CD14-positive monocyte (primary cell): ENCODE data around the gene ARL15. TPM values are rescaled to one million over a fixed set of nuclear protein-coding genes. Genes with fewer than 3 reads are reported as not detected.

Experiments
- DNase-seq, 3 donors: peaks; one replicate each; pipeline ENCODE4 v3.0.0-alpha.2; 2011 to 2022
- H2AFZ ChIP-seq: 2 replicates; pipeline ENCODE4 v1.6.0; 2012; ENCODE audit warnings: mild to moderate bottlenecking, low read depth, low read length, inconsistent platforms; ENCODE audit not compliant: insufficient read depth, poor library complexity, severe bottlenecking
- H3K27ac ChIP-seq, 2 donors: 1 replicate in 1 of 2; 2 replicates in 1 of 2; pipeline ENCODE4 v1.5.1; 2012 to 2013; ENCODE audit warnings: low read length in 2 of 2, control low read depth in 1 of 2, inconsistent platforms in 1 of 2, low read depth in 1 of 2, mild to moderate bottlenecking in 1 of 2
- H3K27me3 ChIP-seq, 2 donors: one replicate each; pipeline versions ENCODE4 v1.6.0 to v1.6.1; 2011 to 2013; ENCODE audit warnings: low read length in 2 of 2; ENCODE audit not compliant: control insufficient read depth in 2 of 2, insufficient read depth in 2 of 2
- H3K36me3 ChIP-seq, 2 donors: replicated peaks in 1 of 2; 1 replicate in 1 of 2; 2 replicates in 1 of 2; pipeline versions ENCODE4 v1.5.1 to v1.6.1; 2012 to 2013; ENCODE audit warnings: low read length in 2 of 2, control low read depth in 1 of 2, inconsistent platforms in 1 of 2, mild to moderate bottlenecking in 1 of 2; ENCODE audit not compliant: insufficient read depth in 2 of 2, control insufficient read depth in 1 of 2
- H3K4me1 ChIP-seq, 2 donors: 1 replicate in 1 of 2; 2 replicates in 1 of 2; pipeline versions ENCODE4 v1.5.1 to v1.6.1; 2012 to 2013; ENCODE audit warnings: low read length in 2 of 2, control low read depth in 1 of 2, inconsistent platforms in 1 of 2, mild to moderate bottlenecking in 1 of 2, moderate library complexity in 1 of 2; ENCODE audit not compliant: insufficient read depth in 2 of 2, control insufficient read depth in 1 of 2
- H3K4me2 ChIP-seq: replicated peaks from 2 replicates; pipeline ENCODE3; 2012; ENCODE audit warnings: low read length, moderate library complexity, mild to moderate bottlenecking; ENCODE audit not compliant: poor library complexity, severe bottlenecking; ENCODE audit errors: extremely low read depth
- H3K4me3 ChIP-seq, 3 experiments: fragments of 200-600 bp in 1 of 3; sonication (generic) in 1 of 3; replicated peaks in 1 of 3; 1 replicate in 2 of 3; 2 replicates in 1 of 3; pipeline ENCODE4 v1.5.1; 2011 to 2013; ENCODE audit warnings: low read length in 3 of 3, mild to moderate bottlenecking in 3 of 3, control low read depth in 2 of 3, low read depth in 2 of 3, inconsistent platforms in 1 of 3, moderate library complexity in 1 of 3
- H3K79me2 ChIP-seq: 2 replicates; pipeline ENCODE4 v1.6.0; 2012; ENCODE audit warnings: mild to moderate bottlenecking, control low read depth, inconsistent platforms, low read length, moderate library complexity; ENCODE audit not compliant: insufficient read depth
- H3K9ac ChIP-seq: 2 replicates; pipeline ENCODE4 v1.6.0; 2017; ENCODE audit warnings: low read length, mild to moderate bottlenecking; ENCODE audit not compliant: insufficient read depth, poor library complexity, severe bottlenecking
- H3K9me3 ChIP-seq, 2 donors: replicated peaks in 1 of 2; 1 replicate in 1 of 2; 2 replicates in 1 of 2; pipeline versions ENCODE4 v1.5.1 to v1.6.1; 2012 to 2013; ENCODE audit warnings: low read length in 2 of 2, control low read depth in 1 of 2; ENCODE audit not compliant: control insufficient read depth in 1 of 2, insufficient read depth in 1 of 2
- H4K20me1 ChIP-seq: 2 replicates; pipeline ENCODE4 v1.6.0; 2012; ENCODE audit warnings: mild to moderate bottlenecking, low read length, control low read depth, moderate library complexity; ENCODE audit not compliant: insufficient read depth
- H3K27ac Mint-ChIP-seq, 7 donors: one replicate each; pipeline ENCODE4 v1.8.0; 2020; ENCODE audit warnings: mild to moderate bottlenecking in 7 of 7, mixed read lengths in 7 of 7, moderate library complexity in 6 of 7, inconsistent platforms in 2 of 7
- H3K27me3 Mint-ChIP-seq, 3 donors: one replicate each; pipeline ENCODE4 v1.8.0; 2021 to 2022; ENCODE audit warnings: low read depth in 3 of 3, mild to moderate bottlenecking in 3 of 3, mixed read lengths in 3 of 3, moderate library complexity in 3 of 3, inconsistent platforms in 1 of 3
- H3K36me3 Mint-ChIP-seq, 2 donors: one replicate each; pipeline ENCODE4 v1.8.0; 2020; ENCODE audit warnings: mixed read lengths in 2 of 2, inconsistent platforms in 1 of 2, mild to moderate bottlenecking in 1 of 2
- H3K4me1 Mint-ChIP-seq: one replicate; pipeline ENCODE4 v1.8.0; 2020; ENCODE audit warnings: mild to moderate bottlenecking, mixed read lengths
- H3K4me3 Mint-ChIP-seq, 2 donors: one replicate each; pipeline ENCODE4 v1.8.0; 2020; ENCODE audit warnings: mild to moderate bottlenecking in 2 of 2, mixed read lengths in 2 of 2, moderate library complexity in 1 of 2
- H3K9me3 Mint-ChIP-seq, 7 donors: one replicate each; pipeline ENCODE4 v1.8.0; 2020 to 2022; ENCODE audit warnings: mixed read lengths in 7 of 7, mild to moderate bottlenecking in 6 of 7, moderate library complexity in 6 of 7, inconsistent platforms in 2 of 7
- whole genome bisulfite sequencing: methylation state at CpG from one replicate; pipeline ENCODE4 v1.1.5; 2013; ENCODE audit warnings: missing lambda C conversion rate; ENCODE audit not compliant: insufficient coverage; 5-methylcytosine and 5-hydroxymethylcytosine counted together
- intact Hi-C, 2 donors: fragments of 100-400 bp; cut with micrococcal nuclease; formaldehyde crosslinking; loops; one replicate each; pipeline versions ENCODE4 v1.15.0 to v1.15.1; 2023
- polyA plus RNA-seq, 3 donors: library from polyadenylated mRNA; depleted of rRNA in 1 of 3; unstranded in 2 of 3; stranded (reverse) in 1 of 3; fragments of 300-500 nt in 2 of 3; fragments of >200 nt in 1 of 3; fragmentation: Illumina TruSeq in 2 of 3; gene quantifications; 1 replicate in 2 of 3; 2 replicates in 1 of 3; pipeline ENCODE4 v1.2.3, GENCODE V29; 2012 to 2021
- TF ChIP-seq, protein P1 (sequence below): fragments of 200-600 bp; IDR thresholded peaks from one replicate; pipeline ENCODE4 v1.8.0; 2022; ENCODE audit warnings: antibody characterized with exemption, mild to moderate bottlenecking

The ARL15 gene
- polyA plus RNA-seq, 3 donors = 10.5 to 27.6 (median 18.0) TPM

DNA sequence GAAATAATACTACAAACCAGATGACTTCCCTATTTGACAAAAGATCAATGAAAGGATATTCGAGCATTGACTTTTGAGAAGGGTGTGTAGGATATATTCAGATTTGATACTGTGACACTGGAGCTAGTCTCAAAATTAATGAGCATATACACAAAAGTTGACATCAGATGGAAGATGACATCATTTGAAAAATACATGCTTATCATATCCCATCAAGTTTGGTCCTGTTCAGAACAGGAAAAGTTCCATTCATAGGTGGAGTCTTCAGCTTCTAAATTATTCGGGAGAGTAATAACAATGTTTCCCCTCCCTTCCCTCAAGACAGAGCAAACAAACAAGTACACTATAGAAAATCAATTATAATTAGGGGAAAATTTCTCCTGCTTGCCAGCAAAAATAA, 401.6 kb downstream of the ARL15 start:
- no peak overlapping the region for H3K4me2 ChIP-seq
- TF ChIP-seq, protein P1, sequence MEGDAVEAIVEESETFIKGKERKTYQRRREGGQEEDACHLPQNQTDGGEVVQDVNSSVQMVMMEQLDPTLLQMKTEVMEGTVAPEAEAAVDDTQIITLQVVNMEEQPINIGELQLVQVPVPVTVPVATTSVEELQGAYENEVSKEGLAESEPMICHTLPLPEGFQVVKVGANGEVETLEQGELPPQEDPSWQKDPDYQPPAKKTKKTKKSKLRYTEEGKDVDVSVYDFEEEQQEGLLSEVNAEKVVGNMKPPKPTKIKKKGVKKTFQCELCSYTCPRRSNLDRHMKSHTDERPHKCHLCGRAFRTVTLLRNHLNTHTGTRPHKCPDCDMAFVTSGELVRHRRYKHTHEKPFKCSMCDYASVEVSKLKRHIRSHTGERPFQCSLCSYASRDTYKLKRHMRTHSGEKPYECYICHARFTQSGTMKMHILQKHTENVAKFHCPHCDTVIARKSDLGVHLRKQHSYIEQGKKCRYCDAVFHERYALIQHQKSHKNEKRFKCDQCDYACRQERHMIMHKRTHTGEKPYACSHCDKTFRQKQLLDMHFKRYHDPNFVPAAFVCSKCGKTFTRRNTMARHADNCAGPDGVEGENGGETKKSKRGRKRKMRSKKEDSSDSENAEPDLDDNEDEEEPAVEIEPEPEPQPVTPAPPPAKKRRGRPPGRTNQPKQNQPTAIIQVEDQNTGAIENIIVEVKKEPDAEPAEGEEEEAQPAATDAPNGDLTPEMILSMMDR = no peak
- no peak overlapping the region for H3K4me3 ChIP-seq
- Mint-ChIP-seq H3K27me3 (no peaks in the 10 kb centered on the region), H3K4me1 (no peaks in the 10 kb centered on the region), H3K4me3 (no peak overlapping the region), H3K36me3 (no peaks in the 10 kb centered on the region), H3K9me3 (peaks cover 0 to 3% (median 0%) of the 10 kb centered on the region in 7 donors), H3K27ac (no peak overlapping the region)
- no peaks in the 10 kb centered on the region for H3K9me3 ChIP-seq
- no peak overlapping the region for H3K9ac ChIP-seq
- no peaks in the 10 kb centered on the region for H3K27me3 ChIP-seq
- no peaks in the 10 kb centered on the region for H3K36me3 ChIP-seq
- no peaks in the 10 kb centered on the region for H3K79me2 ChIP-seq
- intact Hi-C loops = no loop called here
- no peaks in the 10 kb centered on the region for H3K4me1 ChIP-seq
- H3K27ac ChIP-seq = no peak overlapping the region
- H2AFZ ChIP-seq = no peak overlapping the region
- WGBS = no CpG with 5 or more reads among the region's 2 CpGs
- DNase-seq = no peak
- H4K20me1 ChIP-seq = no peaks in the 10 kb centered on the region

DNA sequence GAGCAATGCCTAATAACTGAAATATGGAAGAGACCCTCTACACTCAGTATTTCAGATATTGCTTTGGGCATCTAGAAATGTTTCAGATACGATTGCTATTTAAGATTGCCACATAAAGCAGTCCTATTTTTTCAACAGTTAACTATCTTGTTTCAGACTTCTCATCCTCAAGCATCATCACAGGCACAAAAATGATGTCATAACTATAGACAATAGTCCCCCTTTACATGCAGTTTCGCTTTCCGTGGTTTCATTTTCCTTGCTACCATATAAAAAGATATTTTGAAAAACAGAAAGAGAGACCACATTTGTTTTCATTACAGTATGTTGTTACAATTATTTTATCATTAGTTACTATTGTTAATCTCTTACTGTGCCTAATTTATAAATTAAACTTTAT, 402.5 kb downstream of the ARL15 start:
- H3K36me3 Mint-ChIP-seq = no peaks in the 10 kb centered on the region
- no peak overlapping the region for H3K27ac ChIP-seq
- no peak for DNase-seq
- no peaks in the 10 kb centered on the region for H3K36me3 ChIP-seq
- H4K20me1 ChIP-seq = no peaks in the 10 kb centered on the region
- no peak overlapping the region for H3K4me3 ChIP-seq
- no peak overlapping the region for H3K4me2 ChIP-seq
- no peak overlapping the region for H3K4me3 Mint-ChIP-seq
- H3K27me3 ChIP-seq = no peaks in the 10 kb centered on the region
- H2AFZ ChIP-seq = no peak overlapping the region
- no peak overlapping the region for H3K27ac Mint-ChIP-seq
- intact Hi-C loops = no loop called here
- no peaks in the 10 kb centered on the region for H3K9me3 ChIP-seq
- no peaks in the 10 kb centered on the region for H3K4me1 Mint-ChIP-seq
- peaks cover 0 to 3% (median 0%) of the 10 kb centered on the region in 7 donors for H3K9me3 Mint-ChIP-seq
- no peak overlapping the region for H3K9ac ChIP-seq
- no peaks in the 10 kb centered on the region for H3K4me1 ChIP-seq
- TF ChIP-seq, protein P1 = no peak
- no CpG with 5 or more reads among the region's 3 CpGs for WGBS
- H3K79me2 ChIP-seq = no peaks in the 10 kb centered on the region
- no peaks in the 10 kb centered on the region for H3K27me3 Mint-ChIP-seq
